ENCODE data around the gene ADD2. TPM values are rescaled to one million over a fixed set of nuclear protein-coding genes. Genes with fewer than 3 reads are reported as not detected.

The ADD2 gene
- polyA plus RNA-seq, 4 donors = 3.7 to 6.3 (median 6.0) TPM

- DNase-seq (ENCODE audit: low read depth in 4 of 4, low spot score in 3 of 4) = no peak
These were observed 62.7 kb downstream of the ADD2 start for GRCh38 chr2:70705160-70705850.

DNA sequence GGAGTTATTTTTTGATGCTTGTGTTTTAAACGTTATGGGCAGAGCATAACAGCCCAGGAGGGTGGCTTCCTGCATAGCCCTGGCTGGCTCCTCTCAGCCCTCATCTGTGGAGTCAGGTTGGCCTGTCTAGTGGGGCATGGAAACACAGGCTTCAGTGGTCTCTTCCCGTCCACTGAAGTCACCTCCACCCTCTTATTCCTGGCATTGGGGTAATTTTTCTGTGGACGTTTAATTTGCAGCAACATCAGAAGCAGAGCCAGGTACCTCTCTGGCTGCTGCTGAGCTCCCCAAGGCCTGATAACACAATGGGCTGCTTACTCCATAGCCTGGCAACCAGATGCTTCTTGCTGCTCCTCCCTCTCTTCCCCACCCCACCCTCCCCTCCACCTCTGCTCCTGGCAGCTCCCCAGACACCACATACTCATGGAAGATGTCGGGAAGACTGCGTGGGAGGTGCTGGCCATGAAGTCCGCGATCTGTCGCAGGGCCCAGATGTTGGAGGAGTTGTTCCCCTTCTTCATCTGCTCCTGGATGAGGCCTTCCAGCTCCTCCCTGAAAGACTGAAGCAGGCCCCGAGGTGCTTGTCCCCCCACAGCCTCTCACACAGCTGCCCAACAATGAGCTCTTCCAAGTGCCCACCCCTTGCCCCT, 64.0 kb downstream of the ADD2 start:
- no peak for DNase-seq (ENCODE audit: low read depth in 4 of 4, low spot score in 3 of 4)

GRCh38 chr2:70702711-70703395, 65.1 kb downstream of the ADD2 start:
- no peak for DNase-seq (ENCODE audit: low read depth in 4 of 4, low spot score in 3 of 4)

GRCh38 chr2:70698847-70699246, 69.2 kb downstream of the ADD2 start:
- DNase-seq (ENCODE audit: low read depth in 4 of 4, low spot score in 3 of 4) = no peak

- no peak for DNase-seq (ENCODE audit: low read depth in 4 of 4, low spot score in 3 of 4)
These were observed 70.2 kb downstream of the ADD2 start for GRCh38 chr2:70697603-70698383.

- DNase-seq (ENCODE audit: low read depth in 4 of 4, low spot score in 3 of 4) = no peak
These were observed 71.9 kb downstream of the ADD2 start for GRCh38 chr2:70696142-70696541.

GRCh38 chr2:70692256-70692655, 75.7 kb downstream of the ADD2 start:
- no peak for DNase-seq (ENCODE audit: low read depth in 4 of 4, low spot score in 3 of 4)

GRCh38 chr2:70691497-70692140, 76.4 kb downstream of the ADD2 start:
- DNase-seq (ENCODE audit: low read depth in 4 of 4, low spot score in 3 of 4) = no peak

- DNase-seq (ENCODE audit: low read depth in 4 of 4, low spot score in 3 of 4) = no peak
These were observed 77.2 kb downstream of the ADD2 start for GRCh38 chr2:70690846-70691245.

DNA sequence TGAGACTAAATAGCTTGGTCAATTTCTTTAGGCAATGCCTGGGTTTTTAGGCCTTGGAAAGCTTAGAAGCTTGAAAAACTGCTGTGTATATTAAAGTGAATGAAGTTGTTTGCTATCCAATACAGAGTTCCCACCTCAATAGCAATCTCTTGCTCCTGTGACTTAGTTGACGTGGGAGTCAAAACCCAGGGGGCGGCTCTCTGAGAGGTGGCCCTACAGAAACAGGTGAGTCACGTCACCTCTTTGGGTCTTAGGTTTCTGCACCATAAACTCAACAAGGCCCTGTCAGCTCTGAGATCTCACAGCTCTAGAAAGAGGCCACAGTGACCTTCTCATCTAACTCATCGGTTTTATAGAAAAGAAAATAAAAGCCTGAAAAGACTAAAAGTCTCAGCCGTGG, 79.6 kb downstream of the ADD2 start:
- DNase-seq (ENCODE audit: low read depth in 4 of 4, low spot score in 3 of 4) = no peak

- no peak for DNase-seq (ENCODE audit: low read depth in 4 of 4, low spot score in 3 of 4)
These were observed 80.6 kb downstream of the ADD2 start for GRCh38 chr2:70687461-70687795.

- DNase-seq (ENCODE audit: low read depth in 4 of 4, low spot score in 3 of 4) = no peak
These were observed 81.2 kb downstream of the ADD2 start for GRCh38 chr2:70686577-70687460.

- no peak for DNase-seq (ENCODE audit: low read depth in 4 of 4, low spot score in 3 of 4)
These were observed 82.2 kb downstream of the ADD2 start for GRCh38 chr2:70685771-70686171.

GRCh38 chr2:70684846-70685622, 83.0 kb downstream of the ADD2 start:
- no peak for DNase-seq (ENCODE audit: low read depth in 4 of 4, low spot score in 3 of 4)

GRCh38 chr2:70683455-70683854, 84.5 kb downstream of the ADD2 start:
- no peak for DNase-seq (ENCODE audit: low read depth in 4 of 4, low spot score in 3 of 4)

- no peak for DNase-seq (ENCODE audit: low read depth in 4 of 4, low spot score in 3 of 4)
These were observed 87.3 kb downstream of the ADD2 start for GRCh38 chr2:70680735-70681134.

DNA sequence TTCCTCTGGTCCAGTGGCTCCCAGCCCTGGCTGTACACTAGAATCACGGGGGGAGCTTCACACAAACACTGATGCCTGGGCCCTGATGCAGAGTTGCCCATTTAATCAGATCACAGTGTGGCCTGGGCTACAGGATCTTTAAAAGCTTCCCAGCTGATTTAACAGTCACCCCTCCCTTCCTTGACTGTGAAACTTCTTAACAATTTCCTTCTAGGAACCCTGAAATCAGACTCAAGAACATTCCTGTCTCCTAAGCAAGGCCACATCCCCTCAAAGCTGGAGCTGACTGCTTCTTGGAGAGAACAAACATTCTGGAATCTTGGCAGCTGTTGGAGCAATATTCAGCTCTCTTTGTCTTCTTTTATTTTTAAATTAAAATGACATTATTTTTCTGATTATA, 88.7 kb downstream of the ADD2 start:
- no peak for DNase-seq (ENCODE audit: low read depth in 4 of 4, low spot score in 3 of 4)

GRCh38 chr2:70678576-70679143, 89.3 kb downstream of the ADD2 start:
- no peak for DNase-seq (ENCODE audit: low read depth in 4 of 4, low spot score in 3 of 4)

Measured in left renal pelvis (tissue), 4 donors.